Progenitor cell of endocrine pancreas (in vitro differentiated cells): Measurements from ENCODE around the gene GPR75. TPM values are rescaled to one million over a fixed set of nuclear protein-coding genes. Genes with fewer than 3 reads are reported as not detected.

Experiments used
- DNase-seq: peaks from one replicate; pipeline ENCODE4 v3.0.0; 2021; ENCODE audit warnings: low spot score; ENCODE audit not compliant: unreplicated experiment
- H3K27ac Mint-ChIP-seq: 2 replicates; pipeline ENCODE4 v1.8.0; 2021; ENCODE audit warnings: mild to moderate bottlenecking, moderate library complexity, mixed read lengths
- H3K27me3 Mint-ChIP-seq: 2 replicates; pipeline ENCODE4 v1.8.0; 2021; ENCODE audit warnings: mixed read lengths
- H3K36me3 Mint-ChIP-seq: 2 replicates; pipeline ENCODE4 v1.8.0; 2022; ENCODE audit warnings: mixed read lengths; ENCODE audit not compliant: insufficient read depth
- H3K4me1 Mint-ChIP-seq: 2 replicates; pipeline ENCODE4 v1.8.0; 2021; ENCODE audit warnings: low read depth, mixed read lengths
- H3K4me3 Mint-ChIP-seq: 2 replicates; pipeline ENCODE4 v1.8.0; 2021; ENCODE audit warnings: low read depth, mild to moderate bottlenecking, moderate library complexity, mixed read lengths
- H3K9me3 Mint-ChIP-seq: 2 replicates; pipeline ENCODE4 v1.8.0; 2021; ENCODE audit warnings: low read depth, mixed read lengths
- CTCF ChIP-seq: fragments of 200-600 bp; sonication (generic); IDR thresholded peaks from one replicate; pipeline ENCODE4 v1.5.0; 2021; ENCODE audit warnings: antibody characterized with exemption, mild to moderate bottlenecking; ENCODE audit not compliant: unreplicated experiment
- total RNA-seq: library from RNA; stranded (reverse); gene quantifications from 2 replicates; pipeline ENCODE4 v1.2.1, GENCODE V29; 2021

Gene GPR75
- total RNA-seq, 1 donor from 2014 or later, result 3.9 TPM

GRCh38 chr2:53896864-53897263, 37.1 kb upstream of the GPR75 start:
- no peak for TF ChIP-seq CTCF
- H3K4me3 Mint-ChIP-seq, result no peak overlapping the region
- H3K36me3 Mint-ChIP-seq, result peaks cover 39% of the 10 kb centered on the region
- no peaks in the 10 kb centered on the region for H3K9me3 Mint-ChIP-seq
- H3K27me3 Mint-ChIP-seq, result no peaks in the 10 kb centered on the region
- DNase-seq, result no peak
- peak overlapping the region; percentile 84 for H3K27ac Mint-ChIP-seq
- H3K4me1 Mint-ChIP-seq, result peaks cover 23% of the 10 kb centered on the region

- no peak for DNase-seq
- Mint-ChIP-seq H3K27ac (peak overlapping the region; percentile 4), H3K9me3 (no peaks in the 10 kb centered on the region), H3K36me3 (peaks cover 30% of the 10 kb centered on the region), H3K4me3 (no peak overlapping the region), H3K27me3 (no peaks in the 10 kb centered on the region), H3K4me1 (no peaks in the 10 kb centered on the region)
- TF ChIP-seq CTCF, result no peak
These were observed 26.9 kb upstream of the GPR75 start for GRCh38 chr2:53886406-53887280.

- Mint-ChIP-seq H3K9me3 (no peaks in the 10 kb centered on the region), H3K4me1 (no peaks in the 10 kb centered on the region), H3K27me3 (no peaks in the 10 kb centered on the region), H3K27ac (no peak overlapping the region), H3K36me3 (peaks cover 28% of the 10 kb centered on the region), H3K4me3 (no peak overlapping the region)
- TF ChIP-seq CTCF, result no peak
- DNase-seq, result no peak
These were observed 25.1 kb upstream of the GPR75 start for GRCh38 chr2:53884883-53885282.

- DNase-seq, result no peak
- Mint-ChIP-seq H3K36me3 (peaks cover 31% of the 10 kb centered on the region), H3K4me1 (no peaks in the 10 kb centered on the region), H3K9me3 (no peaks in the 10 kb centered on the region), H3K4me3 (no peak overlapping the region), H3K27ac (no peak overlapping the region), H3K27me3 (no peaks in the 10 kb centered on the region)
- no peak for TF ChIP-seq CTCF
These were observed 22.2 kb upstream of the GPR75 start for GRCh38 chr2:53881986-53882385.

- Mint-ChIP-seq H3K4me3 (no peak overlapping the region), H3K36me3 (peaks cover 28% of the 10 kb centered on the region)
- TF ChIP-seq CTCF, result no peak
These were observed 21.6 kb upstream of the GPR75 start for GRCh38 chr2:53881360-53881759.

More at GRCh38 chr2:53881360-53881759, 21.6 kb upstream of the GPR75 start:
- no peak for DNase-seq
- Mint-ChIP-seq H3K9me3 (no peaks in the 10 kb centered on the region), H3K4me1 (no peaks in the 10 kb centered on the region), H3K27me3 (no peaks in the 10 kb centered on the region), H3K27ac (no peak overlapping the region)
